HG03045 (cell line): ENCODE data around the gene IRF6.
A peak's percentile ranks its signal among the peaks of the same experiment; 100 is the strongest.

ENCODE experiments used
- ATAC-seq: cut with Tn5 transposase; IDR thresholded peaks from one replicate; pipeline ENCODE4 v1.9.1; 2021; ENCODE audit warnings: mild to moderate bottlenecking, moderate library complexity; ENCODE audit not compliant: unreplicated experiment

IRF6 gene

GRCh38 chr1:209805875-209806760 lies at the start of gene IRF6:
Gene IRF6 (minus strand): TSS chr1:209806142. CDS start chr1:209801413, 4,729 bp downstream.
- ATAC-seq, result peak; percentile 87

GRCh38 chr1:209855623-209856022 lies 49.7 kb upstream of the IRF6 start:
- no peak for ATAC-seq

- no peak for ATAC-seq
Observed at GRCh38 chr1:209855006-209855405, 49.1 kb upstream of the IRF6 start.

GRCh38 chr1:209854196-209854595 lies 48.3 kb upstream of the IRF6 start:
- no peak for ATAC-seq

GRCh38 chr1:209853676-209854075 lies 47.7 kb upstream of the IRF6 start:
- no peak for ATAC-seq

- peak; percentile 56 for ATAC-seq
Observed at GRCh38 chr1:209850342-209850979, 44.5 kb upstream of the IRF6 start.

GRCh38 chr1:209849388-209849787 lies 43.4 kb upstream of the IRF6 start:
- ATAC-seq, result no peak

- ATAC-seq, result no peak
Observed at GRCh38 chr1:209845408-209845725, 39.4 kb upstream of the IRF6 start.

- ATAC-seq, result no peak
Observed at GRCh38 chr1:209844695-209845407, 38.9 kb upstream of the IRF6 start.

GRCh38 chr1:209840611-209841010 lies 34.7 kb upstream of the IRF6 start:
- no peak for ATAC-seq

- ATAC-seq, result no peak
Observed at GRCh38 chr1:209839875-209840546, 34.1 kb upstream of the IRF6 start.

- ATAC-seq, result no peak
Observed at GRCh38 chr1:209838537-209838936, 32.6 kb upstream of the IRF6 start.

- no peak for ATAC-seq
Observed at GRCh38 chr1:209837671-209838070, 31.7 kb upstream of the IRF6 start.

- ATAC-seq, result no peak
Observed at GRCh38 chr1:209835782-209836298, 29.9 kb upstream of the IRF6 start.

GRCh38 chr1:209831615-209832014 lies 25.7 kb upstream of the IRF6 start:
- no peak for ATAC-seq

- no peak for ATAC-seq
Observed at GRCh38 chr1:209830722-209831121, 24.8 kb upstream of the IRF6 start.

- ATAC-seq, result no peak
Observed at GRCh38 chr1:209829716-209830115, 23.8 kb upstream of the IRF6 start.

GRCh38 chr1:209827384-209828262 lies 21.7 kb upstream of the IRF6 start, which contains the start of gene UTP25:
Gene UTP25 (plus strand): TSS chr1:209827972. CDS start chr1:209828064, 92 bp downstream.
- peak; percentile 96 for ATAC-seq

GRCh38 chr1:209825591-209826434 lies 19.9 kb upstream of the IRF6 start:
- ATAC-seq, result no peak
